Adrenal gland (tissue), 5 donors: Measurements from ENCODE around the gene ZNF341.

Experiments used
- POLR2A ChIP-seq, 2 donors: fragments of 450-650 bp; IDR thresholded peaks; one replicate each; pipeline ENCODE4 v1.6.1; 2017; ENCODE audit warnings: antibody characterized with exemption in 2 of 2, mild to moderate bottlenecking in 2 of 2, moderate library complexity in 1 of 2
- TF ChIP-seq, protein P1 (sequence below), 6 experiments: fragments of 450-650 bp in 4 of 6; fragments of 200-600 bp in 2 of 6; sonication (generic) in 1 of 6; IDR thresholded peaks; 1 replicate in 5 of 6; 2 replicates in 1 of 6; pipeline versions ENCODE4 v1.5.1 to v1.8.0; 2016 to 2021; ENCODE audit warnings: antibody characterized with exemption in 6 of 6, mild to moderate bottlenecking in 2 of 6, moderate library complexity in 1 of 6
- donor health status: DM: no; HTN: no; CAD: no.

DNA sequence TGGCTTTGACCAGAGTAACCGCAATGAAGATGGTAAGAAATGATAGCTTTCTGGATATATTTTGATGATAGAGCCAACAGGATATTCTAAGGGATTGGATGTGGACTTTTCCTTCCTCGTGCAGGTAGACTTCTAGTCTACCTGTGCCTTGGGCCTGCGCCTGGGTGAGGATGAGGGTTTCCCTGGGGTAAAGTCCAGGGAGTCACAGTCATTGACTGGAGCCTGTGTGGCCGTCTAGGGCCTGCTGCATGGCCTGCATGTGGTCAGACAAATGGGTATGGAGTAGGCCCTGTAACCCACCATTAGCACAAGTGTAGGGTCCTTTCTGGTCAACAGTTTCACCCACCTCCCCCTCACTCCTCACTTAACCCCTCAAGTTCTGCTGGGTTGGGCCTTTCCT, 66.6 kb downstream of the ZNF341 start:
- TF ChIP-seq, protein P1, sequence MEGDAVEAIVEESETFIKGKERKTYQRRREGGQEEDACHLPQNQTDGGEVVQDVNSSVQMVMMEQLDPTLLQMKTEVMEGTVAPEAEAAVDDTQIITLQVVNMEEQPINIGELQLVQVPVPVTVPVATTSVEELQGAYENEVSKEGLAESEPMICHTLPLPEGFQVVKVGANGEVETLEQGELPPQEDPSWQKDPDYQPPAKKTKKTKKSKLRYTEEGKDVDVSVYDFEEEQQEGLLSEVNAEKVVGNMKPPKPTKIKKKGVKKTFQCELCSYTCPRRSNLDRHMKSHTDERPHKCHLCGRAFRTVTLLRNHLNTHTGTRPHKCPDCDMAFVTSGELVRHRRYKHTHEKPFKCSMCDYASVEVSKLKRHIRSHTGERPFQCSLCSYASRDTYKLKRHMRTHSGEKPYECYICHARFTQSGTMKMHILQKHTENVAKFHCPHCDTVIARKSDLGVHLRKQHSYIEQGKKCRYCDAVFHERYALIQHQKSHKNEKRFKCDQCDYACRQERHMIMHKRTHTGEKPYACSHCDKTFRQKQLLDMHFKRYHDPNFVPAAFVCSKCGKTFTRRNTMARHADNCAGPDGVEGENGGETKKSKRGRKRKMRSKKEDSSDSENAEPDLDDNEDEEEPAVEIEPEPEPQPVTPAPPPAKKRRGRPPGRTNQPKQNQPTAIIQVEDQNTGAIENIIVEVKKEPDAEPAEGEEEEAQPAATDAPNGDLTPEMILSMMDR (IDR thresholded peaks at IDR 0.05) = no peak
- no peak for TF ChIP-seq POLR2A (IDR thresholded peaks at IDR 0.05)
